ENCODE measurements around the gene ZFR2.
"Not testable (repeated sequence)": the region's sequence is repeated elsewhere in the genome, so short reads cannot be mapped to it uniquely, and the experiment has no call there.

Gene ZFR2

GRCh38 chr19:3834349-3835054 lies 34.3 kb downstream of the ZFR2 start:
- DNase-seq = no peak

GRCh38 chr19:3833578-3834348 lies 35.1 kb downstream of the ZFR2 start:
- no peak for DNase-seq

GRCh38 chr19:3832001-3832400 lies 36.8 kb downstream of the ZFR2 start:
- no peak for DNase-seq

- no peak for DNase-seq
Measured at GRCh38 chr19:3831601-3832000, 37.2 kb downstream of the ZFR2 start.

- no peak for DNase-seq
Measured at GRCh38 chr19:3830621-3831589, 37.9 kb downstream of the ZFR2 start.

GRCh38 chr19:3827306-3827705 lies 41.5 kb downstream of the ZFR2 start:
- DNase-seq = no peak

- DNase-seq = no peak
Measured at GRCh38 chr19:3826163-3826562, 42.7 kb downstream of the ZFR2 start.

GRCh38 chr19:3825286-3825956 lies 43.4 kb downstream of the ZFR2 start:
- DNase-seq = no peak

GRCh38 chr19:3823350-3823713 lies 45.5 kb downstream of the ZFR2 start:
- DNase-seq = no peak

GRCh38 chr19:3822683-3823349 lies 46.0 kb downstream of the ZFR2 start:
- DNase-seq = no peak

- DNase-seq = peak; percentile 94
Measured at GRCh38 chr19:3821857-3822364, 46.9 kb downstream of the ZFR2 start.

- no peak for DNase-seq
Measured at GRCh38 chr19:3821156-3821555, 47.7 kb downstream of the ZFR2 start.

- no peak for DNase-seq
Measured at GRCh38 chr19:3819989-3820388, 48.8 kb downstream of the ZFR2 start.

GRCh38 chr19:3818918-3819317 lies 49.9 kb downstream of the ZFR2 start:
- no peak for DNase-seq

- peak; percentile 67 for DNase-seq
Measured at GRCh38 chr19:3818466-3818865, 50.4 kb downstream of the ZFR2 start.

GRCh38 chr19:3817761-3818160 lies 51.1 kb downstream of the ZFR2 start:
- DNase-seq = no peak

GRCh38 chr19:3816566-3817218 lies 52.1 kb downstream of the ZFR2 start:
- DNase-seq = no peak

- not testable (repeated sequence) for DNase-seq
Measured at GRCh38 chr19:3816148-3816547, 52.7 kb downstream of the ZFR2 start.

GRCh38 chr19:3814648-3815047 lies 54.2 kb downstream of the ZFR2 start:
- no peak for DNase-seq

- DNase-seq = no peak
Measured at GRCh38 chr19:3813473-3814392, 55.1 kb downstream of the ZFR2 start.

All from activated CD4-positive, alpha-beta T cell treated with anti-CD3 and anti-CD28 coated beads for 48 hours (primary cell).